Measurements from ENCODE around the gene DLEC1. TPM values are rescaled to one million over a fixed set of nuclear protein-coding genes. Genes with fewer than 3 reads are reported as not detected.

Gene DLEC1
- total RNA-seq, 1 donor from 2014 or later, result 0.42 TPM

- Mint-ChIP-seq H3K36me3 (ENCODE audit: unreplicated experiment) (no peaks in the 10 kb centered on the region), H3K4me1 (ENCODE audit: low read depth, unreplicated experiment) (no peaks in the 10 kb centered on the region), H3K27ac (ENCODE audit: unreplicated experiment) (no peak overlapping the region), H3K9me3 (ENCODE audit: unreplicated experiment) (peaks cover 3% of the 10 kb centered on the region), H3K27me3 (ENCODE audit: unreplicated experiment) (peaks cover 7% of the 10 kb centered on the region), H3K4me3 (ENCODE audit: unreplicated experiment) (no peak overlapping the region)
- DNase-seq, result no peak
- TF ChIP-seq, protein P1, sequence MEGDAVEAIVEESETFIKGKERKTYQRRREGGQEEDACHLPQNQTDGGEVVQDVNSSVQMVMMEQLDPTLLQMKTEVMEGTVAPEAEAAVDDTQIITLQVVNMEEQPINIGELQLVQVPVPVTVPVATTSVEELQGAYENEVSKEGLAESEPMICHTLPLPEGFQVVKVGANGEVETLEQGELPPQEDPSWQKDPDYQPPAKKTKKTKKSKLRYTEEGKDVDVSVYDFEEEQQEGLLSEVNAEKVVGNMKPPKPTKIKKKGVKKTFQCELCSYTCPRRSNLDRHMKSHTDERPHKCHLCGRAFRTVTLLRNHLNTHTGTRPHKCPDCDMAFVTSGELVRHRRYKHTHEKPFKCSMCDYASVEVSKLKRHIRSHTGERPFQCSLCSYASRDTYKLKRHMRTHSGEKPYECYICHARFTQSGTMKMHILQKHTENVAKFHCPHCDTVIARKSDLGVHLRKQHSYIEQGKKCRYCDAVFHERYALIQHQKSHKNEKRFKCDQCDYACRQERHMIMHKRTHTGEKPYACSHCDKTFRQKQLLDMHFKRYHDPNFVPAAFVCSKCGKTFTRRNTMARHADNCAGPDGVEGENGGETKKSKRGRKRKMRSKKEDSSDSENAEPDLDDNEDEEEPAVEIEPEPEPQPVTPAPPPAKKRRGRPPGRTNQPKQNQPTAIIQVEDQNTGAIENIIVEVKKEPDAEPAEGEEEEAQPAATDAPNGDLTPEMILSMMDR (IDR thresholded peaks at IDR 0.05; ENCODE audit: partially characterized antibody, unreplicated experiment), result no peak
Observed at GRCh38 chr3:38114052-38114874, 75.3 kb downstream of the DLEC1 start.

- Mint-ChIP-seq H3K9me3 (ENCODE audit: unreplicated experiment) (peaks cover 3% of the 10 kb centered on the region), H3K27me3 (ENCODE audit: unreplicated experiment) (peaks cover 9% of the 10 kb centered on the region)
Observed at GRCh38 chr3:38114875-38115644, 76.1 kb downstream of the DLEC1 start.

DNA sequence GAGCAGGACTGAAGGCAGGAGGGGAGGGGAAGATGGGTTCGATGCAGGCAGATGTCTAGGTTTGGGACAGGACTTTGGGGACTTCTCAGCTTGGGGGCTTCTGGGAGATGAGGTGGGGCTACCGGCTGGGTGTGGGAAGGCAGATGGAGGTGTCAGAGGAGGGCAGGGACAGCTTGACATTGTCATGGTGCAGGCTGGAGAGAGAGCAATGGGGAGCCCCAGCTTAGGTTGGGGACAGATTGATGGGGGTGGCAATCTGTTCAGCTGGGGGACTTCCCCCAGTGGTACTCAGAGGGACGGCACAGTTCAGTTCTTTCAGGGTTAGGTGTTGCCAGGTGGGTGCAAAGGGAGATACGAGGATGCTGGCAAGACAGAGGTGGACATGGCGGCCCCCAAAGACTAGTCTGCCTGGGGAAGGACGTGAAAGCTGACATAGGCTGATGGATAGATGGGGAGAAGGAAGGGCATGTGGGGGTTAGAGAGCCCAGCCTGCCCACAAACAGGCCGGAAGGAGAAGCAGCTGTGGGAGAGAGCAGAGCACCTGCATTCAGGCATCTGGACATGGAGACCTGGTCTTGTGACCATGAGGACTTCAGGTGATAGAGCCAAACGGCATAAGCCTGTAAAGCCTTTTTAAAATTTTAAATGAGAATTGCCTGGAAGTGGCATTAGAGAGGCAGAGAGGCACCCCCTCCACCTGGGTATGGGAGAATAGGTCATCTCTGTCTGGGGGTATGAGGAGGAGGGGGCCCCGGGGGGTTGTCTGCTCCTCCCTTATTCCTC, 76.8 kb downstream of the DLEC1 start:
- peaks cover 3% of the 10 kb centered on the region for H3K9me3 Mint-ChIP-seq (ENCODE audit: unreplicated experiment)
- no peak overlapping the region for H3K27ac Mint-ChIP-seq (ENCODE audit: unreplicated experiment)
- no peaks in the 10 kb centered on the region for H3K4me1 Mint-ChIP-seq (ENCODE audit: low read depth, unreplicated experiment)
- no peaks in the 10 kb centered on the region for H3K36me3 Mint-ChIP-seq (ENCODE audit: unreplicated experiment)
- TF ChIP-seq, protein P1 (IDR thresholded peaks at IDR 0.05; ENCODE audit: partially characterized antibody, unreplicated experiment), result no peak
- no peak overlapping the region for H3K4me3 Mint-ChIP-seq (ENCODE audit: unreplicated experiment)
- DNase-seq, result no peak
- H3K27me3 Mint-ChIP-seq (ENCODE audit: unreplicated experiment), result peaks cover 12% of the 10 kb centered on the region

More at GRCh38 chr3:38114875-38115644, 76.1 kb downstream of the DLEC1 start:
- Mint-ChIP-seq H3K27ac (ENCODE audit: unreplicated experiment) (no peak overlapping the region), H3K4me3 (ENCODE audit: unreplicated experiment) (no peak overlapping the region), H3K36me3 (ENCODE audit: unreplicated experiment) (no peaks in the 10 kb centered on the region), H3K4me1 (ENCODE audit: low read depth, unreplicated experiment) (no peaks in the 10 kb centered on the region)
- TF ChIP-seq, protein P1 (IDR thresholded peaks at IDR 0.05; ENCODE audit: partially characterized antibody, unreplicated experiment), result no peak
- no peak for DNase-seq

DNA sequence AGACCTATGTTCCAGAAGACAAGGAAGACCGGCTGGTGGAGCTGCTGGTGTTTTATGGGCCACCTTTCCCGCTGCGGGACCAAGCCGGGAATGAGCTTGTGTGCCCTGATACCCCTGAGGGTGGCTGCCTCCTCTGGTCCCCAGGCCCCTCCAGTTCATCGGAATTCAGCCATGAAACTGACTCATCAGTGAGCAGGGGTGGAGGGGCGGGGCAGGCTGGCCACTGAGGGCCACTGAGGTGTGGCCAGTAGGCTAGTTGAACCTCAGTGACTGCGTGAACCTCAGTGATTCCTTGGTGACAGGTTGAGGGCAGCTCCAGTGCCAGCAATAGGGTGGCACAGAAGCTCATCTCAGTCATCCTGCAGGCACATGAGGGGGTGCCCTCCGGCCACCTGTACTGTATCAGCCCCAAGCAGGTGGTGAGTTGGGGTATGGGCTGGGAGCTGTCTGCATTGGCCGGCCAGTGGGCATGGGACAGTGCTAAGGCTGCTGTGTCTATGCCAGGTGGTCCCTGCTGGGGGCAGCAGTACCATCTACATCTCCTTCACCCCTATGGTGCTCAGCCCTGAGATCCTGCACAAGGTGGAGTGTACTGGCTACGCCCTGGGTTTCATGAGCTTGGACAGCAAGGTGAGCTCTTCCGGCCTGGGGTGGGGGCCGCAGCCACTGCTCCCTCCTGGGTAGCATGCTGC, 77.6 kb downstream of the DLEC1 start:
- H3K27me3 Mint-ChIP-seq (ENCODE audit: unreplicated experiment), result peaks cover 12% of the 10 kb centered on the region

More for the DNA sequence above, 77.6 kb downstream of the DLEC1 start:
- DNase-seq, result no peak
- Mint-ChIP-seq H3K27ac (ENCODE audit: unreplicated experiment) (no peak overlapping the region), H3K36me3 (ENCODE audit: unreplicated experiment) (no peaks in the 10 kb centered on the region), H3K4me1 (ENCODE audit: low read depth, unreplicated experiment) (no peaks in the 10 kb centered on the region), H3K9me3 (ENCODE audit: unreplicated experiment) (peaks cover 3% of the 10 kb centered on the region), H3K4me3 (ENCODE audit: unreplicated experiment) (no peak overlapping the region)
- TF ChIP-seq, protein P1 (IDR thresholded peaks at IDR 0.05; ENCODE audit: partially characterized antibody, unreplicated experiment), result no peak

All from glutamatergic neuron (in vitro differentiated cells).